ENCODE data around the gene CCDC188.

CCDC188 gene

DNA sequence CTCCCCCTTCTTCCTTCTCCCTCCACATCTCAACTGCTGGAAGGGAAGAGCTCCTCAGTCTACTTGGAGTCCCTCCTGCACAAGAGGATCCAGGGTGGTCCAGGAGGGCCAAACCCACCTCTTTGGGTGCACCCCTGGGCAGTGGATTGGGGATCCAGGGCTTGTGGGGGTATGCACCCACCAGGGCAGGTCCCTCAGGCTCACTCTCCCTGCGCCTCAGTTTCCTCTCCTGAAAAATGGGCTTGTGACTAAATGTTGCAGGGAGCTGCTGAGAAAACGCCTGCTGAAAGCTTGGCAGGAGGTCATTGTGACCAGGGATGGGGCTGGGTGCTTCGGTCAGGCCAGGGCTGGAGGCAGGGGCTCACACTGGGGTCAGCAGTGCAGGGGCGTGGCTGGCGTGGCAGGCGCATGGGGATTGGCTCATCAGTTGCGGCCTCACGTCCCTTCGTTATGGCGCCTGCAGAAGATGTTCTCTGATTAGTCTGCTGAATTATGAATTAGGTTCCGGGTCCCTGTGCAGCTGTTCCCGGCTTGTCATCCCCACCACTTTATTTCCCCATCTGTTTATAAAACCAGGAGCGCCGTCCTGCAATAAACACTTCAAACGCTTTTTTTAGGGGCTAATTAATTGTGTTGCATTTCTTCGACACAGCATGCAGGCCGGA, 25.7 kb upstream of the CCDC188 start:
- Histone ChIP-seq H2BK5ac (ENCODE audit: low read length) (no peak overlapping the region), H3K27ac (replicated peaks; ENCODE audit: low read length) (no peak overlapping the region), H4K8ac (ENCODE audit: low read depth, low read length) (no peak overlapping the region), H3K4me2 (ENCODE audit: insufficient read depth, low read length, poor library complexity, severe bottlenecking) (no peak overlapping the region), H3K4me1 (ENCODE audit: control insufficient read depth in 2 of 2, insufficient read depth in 1 of 2, low read depth in 1 of 2, low read length in 2 of 2) (peaks cover 0 to 5% of the 10 kb centered on the region in 2 donors), H3K79me1 (ENCODE audit: low read depth, low read length) (no peaks in the 10 kb centered on the region), H3K4me3 (ENCODE audit: low read length in 2 of 2) (peak overlapping the region in 1 of 2 donors; percentile 32), H3K23ac (ENCODE audit: low read depth, low read length, poor library complexity) (no peak overlapping the region), H2BK15ac (ENCODE audit: low read length) (no peak overlapping the region), H2AFZ (ENCODE audit: low read length) (no peak overlapping the region), H3K4ac (ENCODE audit: low read length) (no peak overlapping the region), H3K36me3 (replicated peaks in 1 of 2; ENCODE audit: control insufficient read depth in 2 of 2, insufficient read depth in 2 of 2, low read length in 2 of 2) (no peaks in the 10 kb centered on the region), H2BK12ac (ENCODE audit: low read length) (no peak overlapping the region), H3K14ac (ENCODE audit: low read length) (peak overlapping the region; percentile 78), H2BK120ac (ENCODE audit: low read depth, low read length) (no peak overlapping the region), H4K91ac (ENCODE audit: low read depth, low read length, poor library complexity) (no peak overlapping the region), H3K27me3 (ENCODE audit: control insufficient read depth in 3 of 3, insufficient read depth in 3 of 3, low read depth in 1 of 3, low read length in 3 of 3) (peaks cover 0 to 67% (median 0%) of the 10 kb centered on the region in 3 experiments), H3K9me3 (replicated peaks in 1 of 2; ENCODE audit: control insufficient read depth in 2 of 2, insufficient read depth in 1 of 2, low read depth in 1 of 2, low read length in 2 of 2) (no peaks in the 10 kb centered on the region), H3K18ac (ENCODE audit: low read length) (no peak overlapping the region), H3K9ac (ENCODE audit: low read depth, low read length, poor library complexity) (no peak overlapping the region), H2AK5ac (ENCODE audit: low read depth, low read length) (no peak overlapping the region)
- no peak for DNase-seq (ENCODE audit: low spot score)
- WGBS, 2 donors (ENCODE audit: extremely low coverage in 2 of 2, insufficient read length in 2 of 2, insufficient replicate concordance in 1 of 2) = no CpG with 5 or more reads among the region's 17 CpGs

GRCh38 chr22:20175597-20175900, 24.7 kb upstream of the CCDC188 start:
- Histone ChIP-seq H3K4me1 (ENCODE audit: control insufficient read depth in 2 of 2, insufficient read depth in 1 of 2, low read depth in 1 of 2, low read length in 2 of 2) (peaks cover 0 to 5% of the 10 kb centered on the region in 2 donors), H2BK120ac (ENCODE audit: low read depth, low read length) (no peak overlapping the region), H3K4me3 (ENCODE audit: low read length in 2 of 2) (no peak overlapping the region), H3K27me3 (ENCODE audit: control insufficient read depth in 3 of 3, insufficient read depth in 3 of 3, low read depth in 1 of 3, low read length in 3 of 3) (peaks cover 0 to 65% (median 0%) of the 10 kb centered on the region in 3 experiments), H3K27ac (replicated peaks; ENCODE audit: low read length) (no peak overlapping the region), H3K4ac (ENCODE audit: low read length) (no peak overlapping the region), H2AK5ac (ENCODE audit: low read depth, low read length) (peak overlapping the region; percentile 89), H3K9me3 (replicated peaks in 1 of 2; ENCODE audit: control insufficient read depth in 2 of 2, insufficient read depth in 1 of 2, low read depth in 1 of 2, low read length in 2 of 2) (no peaks in the 10 kb centered on the region), H3K79me1 (ENCODE audit: low read depth, low read length) (no peaks in the 10 kb centered on the region), H2BK5ac (ENCODE audit: low read length) (no peak overlapping the region), H3K9ac (ENCODE audit: low read depth, low read length, poor library complexity) (no peak overlapping the region), H2AFZ (ENCODE audit: low read length) (no peak overlapping the region), H3K18ac (ENCODE audit: low read length) (peak overlapping the region; percentile 17), H3K36me3 (replicated peaks in 1 of 2; ENCODE audit: control insufficient read depth in 2 of 2, insufficient read depth in 2 of 2, low read length in 2 of 2) (no peaks in the 10 kb centered on the region), H2BK12ac (ENCODE audit: low read length) (no peak overlapping the region), H4K91ac (ENCODE audit: low read depth, low read length, poor library complexity) (no peak overlapping the region), H4K8ac (ENCODE audit: low read depth, low read length) (no peak overlapping the region), H3K14ac (ENCODE audit: low read length) (no peak overlapping the region), H3K4me2 (ENCODE audit: insufficient read depth, low read length, poor library complexity, severe bottlenecking) (no peak overlapping the region), H3K23ac (ENCODE audit: low read depth, low read length, poor library complexity) (no peak overlapping the region), H2BK15ac (ENCODE audit: low read length) (no peak overlapping the region)
- no CpG with 5 or more reads among the region's 12 CpGs for WGBS, 2 donors (ENCODE audit: extremely low coverage in 2 of 2, insufficient read length in 2 of 2, insufficient replicate concordance in 1 of 2)
- no peak for DNase-seq (ENCODE audit: low spot score)

DNA sequence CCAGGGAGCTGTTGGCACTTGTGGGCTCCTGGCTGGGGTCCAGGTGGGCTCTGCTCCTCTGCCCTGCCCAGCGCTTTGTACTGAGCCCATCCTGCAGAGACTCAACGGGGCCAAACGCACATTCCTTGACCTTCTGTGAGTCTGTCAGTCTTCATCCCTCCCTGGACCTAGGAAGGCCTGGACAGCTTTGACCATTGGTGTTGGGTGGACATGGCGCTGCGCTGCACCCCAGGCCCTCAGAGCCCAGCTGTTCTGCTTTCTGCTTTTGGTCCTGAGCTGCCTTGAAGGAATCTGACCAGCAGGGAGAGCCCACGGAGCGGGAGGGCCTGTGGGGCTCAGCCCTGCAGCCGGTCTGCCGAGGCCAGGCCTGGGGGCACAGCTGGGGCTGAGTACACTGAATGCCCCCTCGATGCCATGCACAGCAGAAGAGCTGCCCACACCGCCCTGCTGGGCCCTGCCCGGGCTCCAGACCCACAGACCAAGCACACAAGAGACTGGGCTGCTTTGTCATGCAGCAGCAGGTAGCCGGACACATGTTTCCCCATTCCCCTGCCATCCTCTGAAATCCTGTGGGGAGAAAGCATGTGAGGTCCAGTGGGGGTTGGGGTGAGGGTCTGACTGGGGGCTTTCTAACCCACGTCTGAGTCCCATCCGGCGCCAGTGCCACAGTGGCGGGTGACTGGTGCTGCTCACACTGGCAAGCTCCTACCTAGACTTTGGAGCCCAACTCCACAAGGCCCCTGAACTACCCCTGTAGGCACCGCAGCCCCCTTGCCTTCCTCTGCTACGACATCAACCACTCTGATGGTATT, 24.1 kb upstream of the CCDC188 start:
- no peak for DNase-seq (ENCODE audit: low spot score)
- no peak overlapping the region for H3K27ac ChIP-seq (replicated peaks; ENCODE audit: low read length)

DNA sequence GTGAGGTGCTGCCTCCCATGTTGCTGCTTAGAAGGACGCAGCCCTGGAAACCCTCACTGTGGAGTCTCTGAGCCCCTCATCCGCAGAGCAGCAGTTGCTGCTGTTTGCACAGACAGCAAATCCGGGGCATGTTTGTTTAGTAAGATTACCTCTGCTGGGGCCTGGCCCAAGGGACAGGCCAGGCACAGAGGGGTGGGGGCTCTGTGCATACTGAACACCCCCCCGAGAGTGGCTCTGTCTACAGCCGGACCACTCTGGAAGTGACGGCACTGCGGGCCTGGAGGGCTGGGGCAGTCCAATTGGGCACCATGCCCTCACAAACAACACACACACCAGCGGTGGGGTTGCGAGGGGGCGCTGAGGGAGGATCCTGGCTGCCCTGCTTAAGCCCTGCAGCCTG, 22.9 kb upstream of the CCDC188 start:
- H3K4me1 ChIP-seq (ENCODE audit: control insufficient read depth in 2 of 2, insufficient read depth in 1 of 2, low read depth in 1 of 2, low read length in 2 of 2) = peaks cover 0 to 5% of the 10 kb centered on the region in 2 donors
- H3K27ac ChIP-seq (replicated peaks; ENCODE audit: low read length) = no peak overlapping the region
- H4K91ac ChIP-seq (ENCODE audit: low read depth, low read length, poor library complexity) = peak overlapping the region; percentile 59
- H3K9me3 ChIP-seq (replicated peaks in 1 of 2; ENCODE audit: control insufficient read depth in 2 of 2, insufficient read depth in 1 of 2, low read depth in 1 of 2, low read length in 2 of 2) = no peaks in the 10 kb centered on the region
- H2AFZ ChIP-seq (ENCODE audit: low read length) = no peak overlapping the region
- peak overlapping the region; percentile 8 for H2BK15ac ChIP-seq (ENCODE audit: low read length)
- H3K36me3 ChIP-seq (replicated peaks in 1 of 2; ENCODE audit: control insufficient read depth in 2 of 2, insufficient read depth in 2 of 2, low read length in 2 of 2) = no peaks in the 10 kb centered on the region
- peak overlapping the region; percentile 55 for H3K9ac ChIP-seq (ENCODE audit: low read depth, low read length, poor library complexity)
- H3K14ac ChIP-seq (ENCODE audit: low read length) = no peak overlapping the region
- H2BK5ac ChIP-seq (ENCODE audit: low read length) = peak overlapping the region; percentile 6
- H3K4ac ChIP-seq (ENCODE audit: low read length) = no peak overlapping the region
- no peak overlapping the region for H3K4me2 ChIP-seq (ENCODE audit: insufficient read depth, low read length, poor library complexity, severe bottlenecking)
- no peak overlapping the region for H4K8ac ChIP-seq (ENCODE audit: low read depth, low read length)
- H3K18ac ChIP-seq (ENCODE audit: low read length) = peak overlapping the region; percentile 80
- WGBS, 2 donors (ENCODE audit: extremely low coverage in 2 of 2, insufficient read length in 2 of 2, insufficient replicate concordance in 1 of 2) = no CpG with 5 or more reads among the region's 10 CpGs
- H3K27me3 ChIP-seq (ENCODE audit: control insufficient read depth in 3 of 3, insufficient read depth in 3 of 3, low read depth in 1 of 3, low read length in 3 of 3) = peaks cover 0 to 62% (median 0%) of the 10 kb centered on the region in 3 experiments
- H2BK12ac ChIP-seq (ENCODE audit: low read length) = peak overlapping the region; percentile 81
- H3K23ac ChIP-seq (ENCODE audit: low read depth, low read length, poor library complexity) = peak overlapping the region; percentile 81
- no peak for DNase-seq (ENCODE audit: low spot score)
- no peak overlapping the region for H3K4me3 ChIP-seq (ENCODE audit: low read length in 2 of 2)
- no peaks in the 10 kb centered on the region for H3K79me1 ChIP-seq (ENCODE audit: low read depth, low read length)
- peak overlapping the region; percentile 89 for H2AK5ac ChIP-seq (ENCODE audit: low read depth, low read length)
- H2BK120ac ChIP-seq (ENCODE audit: low read depth, low read length) = no peak overlapping the region

More for the DNA sequence above, 24.1 kb upstream of the CCDC188 start:
- no peak overlapping the region for H3K4ac ChIP-seq (ENCODE audit: low read length)
- peak overlapping the region; percentile 16 for H2BK12ac ChIP-seq (ENCODE audit: low read length)
- H2BK5ac ChIP-seq (ENCODE audit: low read length) = no peak overlapping the region
- no peak overlapping the region for H2AFZ ChIP-seq (ENCODE audit: low read length)
- H3K27me3 ChIP-seq (ENCODE audit: control insufficient read depth in 3 of 3, insufficient read depth in 3 of 3, low read depth in 1 of 3, low read length in 3 of 3) = peaks cover 0 to 65% (median 0%) of the 10 kb centered on the region in 3 experiments
- WGBS, 2 donors (ENCODE audit: extremely low coverage in 2 of 2, insufficient read length in 2 of 2, insufficient replicate concordance in 1 of 2) = no CpG with 5 or more reads among the region's 19 CpGs
- peak overlapping the region; percentile 67 for H2BK120ac ChIP-seq (ENCODE audit: low read depth, low read length)
- no peak overlapping the region for H3K4me3 ChIP-seq (ENCODE audit: low read length in 2 of 2)
- no peaks in the 10 kb centered on the region for H3K9me3 ChIP-seq (replicated peaks in 1 of 2; ENCODE audit: control insufficient read depth in 2 of 2, insufficient read depth in 1 of 2, low read depth in 1 of 2, low read length in 2 of 2)
- no peaks in the 10 kb centered on the region for H3K36me3 ChIP-seq (replicated peaks in 1 of 2; ENCODE audit: control insufficient read depth in 2 of 2, insufficient read depth in 2 of 2, low read length in 2 of 2)
- peak overlapping the region; percentile 44 for H3K23ac ChIP-seq (ENCODE audit: low read depth, low read length, poor library complexity)
- peak overlapping the region; percentile 71 for H3K18ac ChIP-seq (ENCODE audit: low read length)
- H3K79me1 ChIP-seq (ENCODE audit: low read depth, low read length) = no peaks in the 10 kb centered on the region
- no peak overlapping the region for H3K9ac ChIP-seq (ENCODE audit: low read depth, low read length, poor library complexity)
- no peak overlapping the region for H3K4me2 ChIP-seq (ENCODE audit: insufficient read depth, low read length, poor library complexity, severe bottlenecking)
- H2BK15ac ChIP-seq (ENCODE audit: low read length) = peak overlapping the region; percentile 8
- H3K4me1 ChIP-seq (ENCODE audit: control insufficient read depth in 2 of 2, insufficient read depth in 1 of 2, low read depth in 1 of 2, low read length in 2 of 2) = peaks cover 0 to 5% of the 10 kb centered on the region in 2 donors
- no peak overlapping the region for H4K8ac ChIP-seq (ENCODE audit: low read depth, low read length)
- peak overlapping the region; percentile 89 for H2AK5ac ChIP-seq (ENCODE audit: low read depth, low read length)
- H4K91ac ChIP-seq (ENCODE audit: low read depth, low read length, poor library complexity) = no peak overlapping the region
- H3K14ac ChIP-seq (ENCODE audit: low read length) = no peak overlapping the region

All from neuronal stem cell (in vitro differentiated cells).